ENCODE measurements around the gene QRFP.

GRCh38 chr9:130878295-130878694 is 18.3 kb downstream of the QRFP start:
- TF ChIP-seq USF1 (IDR thresholded peaks at IDR 0.05) (no peak), MAX (IDR thresholded peaks at IDR 0.05) (no peak), TEAD4 (IDR thresholded peaks at IDR 0.05) (no peak)
